Measurements from ENCODE around the gene FGB.

Gene FGB

DNA sequence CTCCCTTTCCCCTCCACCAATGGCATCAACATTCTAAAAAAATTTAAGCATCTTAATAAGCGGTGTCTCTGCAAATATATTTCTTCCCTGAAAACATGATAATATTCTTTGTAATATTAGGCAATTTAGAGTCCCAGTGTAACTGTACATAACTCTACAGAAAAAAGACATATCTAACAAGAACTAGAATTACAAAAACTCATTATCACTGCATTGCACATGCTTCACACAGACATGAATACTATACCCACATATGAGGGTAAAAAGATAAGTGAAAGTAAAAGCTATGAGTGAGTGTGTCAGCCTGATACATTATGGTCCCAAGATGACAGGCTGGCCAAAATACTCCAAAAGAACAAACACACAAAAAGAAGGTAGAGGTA is 2.4 kb upstream of the FGB start:
- no CpG with 5 or more reads among the region's 1 CpG for WGBS (ENCODE audit: extremely low coverage, insufficient coverage, low lambda C conversion rate)
- Histone ChIP-seq H3K36me3 (ENCODE audit: control insufficient read depth, insufficient read depth, low read length) (no peaks in the 10 kb centered on the region), H3K27ac (ENCODE audit: low read depth, low read length) (no peak overlapping the region)

DNA sequence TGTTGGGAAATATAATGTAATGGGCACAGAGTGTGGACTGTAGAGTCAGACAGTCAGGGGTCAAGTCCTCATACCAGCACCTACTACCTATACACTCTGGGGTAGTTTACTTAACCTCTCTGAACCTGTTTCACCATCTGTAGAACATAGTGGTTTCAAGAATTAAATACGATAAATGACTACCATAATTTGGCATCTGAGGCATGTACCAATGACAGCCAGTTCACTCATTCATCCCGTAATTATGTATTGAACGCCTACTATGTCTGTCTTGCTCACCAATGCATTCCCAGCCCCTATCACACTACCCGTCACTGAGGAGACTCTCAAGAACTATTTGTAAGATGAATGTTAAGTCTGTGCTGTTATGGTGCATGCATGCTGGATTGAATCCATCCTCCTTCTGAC is 2.0 kb upstream of the FGB start:
- H3K4me1 ChIP-seq (ENCODE audit: control insufficient read depth, low read depth, low read length) = no peaks in the 10 kb centered on the region
- H3K4me3 ChIP-seq (ENCODE audit: low read length) = no peak overlapping the region
- H3K36me3 ChIP-seq (ENCODE audit: control insufficient read depth, insufficient read depth, low read length) = no peaks in the 10 kb centered on the region
- DNase-seq = no peak
- H3K79me1 ChIP-seq (ENCODE audit: low read length) = no peaks in the 10 kb centered on the region
- H2AK5ac ChIP-seq (ENCODE audit: low read length) = no peak overlapping the region
- H3K79me2 ChIP-seq (ENCODE audit: control insufficient read depth, insufficient read depth, low read length) = no peaks in the 10 kb centered on the region
- no peaks in the 10 kb centered on the region for H3K27me3 ChIP-seq (ENCODE audit: insufficient read depth, low read length, poor library complexity)
- no peak overlapping the region for H3K9ac ChIP-seq (ENCODE audit: low read length)
- WGBS (ENCODE audit: extremely low coverage, insufficient coverage, low lambda C conversion rate) = no CpG with 5 or more reads among the region's 4 CpGs
- H3K23ac ChIP-seq (ENCODE audit: low read length) = no peak overlapping the region
- no peak overlapping the region for H3K18ac ChIP-seq (ENCODE audit: low read length)
- H2BK5ac ChIP-seq (ENCODE audit: low read length) = no peak overlapping the region
- H3K4me2 ChIP-seq (ENCODE audit: low read length) = no peak overlapping the region
- H4K8ac ChIP-seq (ENCODE audit: low read depth, low read length) = no peak overlapping the region
- no peak overlapping the region for H2BK120ac ChIP-seq (ENCODE audit: low read depth, low read length)
- no peak overlapping the region for H3K56ac ChIP-seq (ENCODE audit: low read length)
- no peak overlapping the region for H4K5ac ChIP-seq (ENCODE audit: low read length)
- no peak overlapping the region for H2BK15ac ChIP-seq (replicated peaks; ENCODE audit: low read depth)
- H3K27ac ChIP-seq (ENCODE audit: low read depth, low read length) = no peak overlapping the region
- no peak overlapping the region for H3K4ac ChIP-seq (ENCODE audit: low read depth, low read length)

More for the DNA sequence above, 2.4 kb upstream of the FGB start:
- Histone ChIP-seq H4K5ac (ENCODE audit: low read length) (no peak overlapping the region), H3K79me1 (ENCODE audit: low read length) (no peaks in the 10 kb centered on the region), H3K4me2 (ENCODE audit: low read length) (no peak overlapping the region), H2BK120ac (ENCODE audit: low read depth, low read length) (no peak overlapping the region), H3K56ac (ENCODE audit: low read length) (no peak overlapping the region), H3K79me2 (ENCODE audit: control insufficient read depth, insufficient read depth, low read length) (no peaks in the 10 kb centered on the region), H2AK5ac (ENCODE audit: low read length) (no peak overlapping the region), H4K8ac (ENCODE audit: low read depth, low read length) (no peak overlapping the region), H3K4me1 (ENCODE audit: control insufficient read depth, low read depth, low read length) (no peaks in the 10 kb centered on the region), H2BK5ac (ENCODE audit: low read length) (no peak overlapping the region), H3K23ac (ENCODE audit: low read length) (no peak overlapping the region), H3K18ac (ENCODE audit: low read length) (no peak overlapping the region), H2BK15ac (replicated peaks; ENCODE audit: low read depth) (no peak overlapping the region), H3K9ac (ENCODE audit: low read length) (no peak overlapping the region), H3K4me3 (ENCODE audit: low read length) (no peak overlapping the region), H3K27me3 (ENCODE audit: insufficient read depth, low read length, poor library complexity) (no peaks in the 10 kb centered on the region), H3K4ac (ENCODE audit: low read depth, low read length) (no peak overlapping the region)
- no peak for DNase-seq

DNA sequence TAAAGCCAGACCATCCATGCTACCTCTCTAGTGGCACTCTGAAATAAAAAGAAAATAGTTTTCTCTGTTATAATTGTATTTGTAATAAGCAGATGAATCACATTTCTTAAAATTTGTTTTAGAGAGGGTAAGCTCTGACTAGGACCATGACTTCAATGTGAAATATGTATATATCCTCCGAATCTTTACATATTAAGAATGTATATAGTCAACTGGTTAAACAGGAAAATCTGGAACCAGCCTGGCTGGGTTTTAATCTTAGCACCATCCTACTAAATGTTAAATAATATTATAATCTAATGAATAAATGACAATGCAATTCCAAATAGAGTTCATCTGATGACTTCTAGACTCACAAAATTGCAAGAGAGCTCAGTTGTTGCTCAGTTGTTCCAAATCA is 1.5 kb downstream of the FGB start:
- no peak for DNase-seq
- Histone ChIP-seq H3K79me1 (ENCODE audit: low read length) (no peaks in the 10 kb centered on the region), H3K4me1 (ENCODE audit: control insufficient read depth, low read depth, low read length) (no peaks in the 10 kb centered on the region), H2BK5ac (ENCODE audit: low read length) (no peak overlapping the region), H4K8ac (ENCODE audit: low read depth, low read length) (no peak overlapping the region), H3K27me3 (ENCODE audit: insufficient read depth, low read length, poor library complexity) (no peaks in the 10 kb centered on the region), H2BK120ac (ENCODE audit: low read depth, low read length) (no peak overlapping the region), H3K23ac (ENCODE audit: low read length) (no peak overlapping the region), H3K18ac (ENCODE audit: low read length) (no peak overlapping the region), H3K79me2 (ENCODE audit: control insufficient read depth, insufficient read depth, low read length) (no peaks in the 10 kb centered on the region), H3K36me3 (ENCODE audit: control insufficient read depth, insufficient read depth, low read length) (no peaks in the 10 kb centered on the region), H3K4ac (ENCODE audit: low read depth, low read length) (no peak overlapping the region), H3K56ac (ENCODE audit: low read length) (no peak overlapping the region), H4K5ac (ENCODE audit: low read length) (no peak overlapping the region), H3K4me3 (ENCODE audit: low read length) (no peak overlapping the region), H3K9ac (ENCODE audit: low read length) (no peak overlapping the region), H2BK15ac (replicated peaks; ENCODE audit: low read depth) (no peak overlapping the region), H3K4me2 (ENCODE audit: low read length) (no peak overlapping the region), H3K27ac (ENCODE audit: low read depth, low read length) (no peak overlapping the region), H2AK5ac (ENCODE audit: low read length) (no peak overlapping the region)
- no CpG with 5 or more reads among the region's 1 CpG for WGBS (ENCODE audit: extremely low coverage, insufficient coverage, low lambda C conversion rate)

DNA sequence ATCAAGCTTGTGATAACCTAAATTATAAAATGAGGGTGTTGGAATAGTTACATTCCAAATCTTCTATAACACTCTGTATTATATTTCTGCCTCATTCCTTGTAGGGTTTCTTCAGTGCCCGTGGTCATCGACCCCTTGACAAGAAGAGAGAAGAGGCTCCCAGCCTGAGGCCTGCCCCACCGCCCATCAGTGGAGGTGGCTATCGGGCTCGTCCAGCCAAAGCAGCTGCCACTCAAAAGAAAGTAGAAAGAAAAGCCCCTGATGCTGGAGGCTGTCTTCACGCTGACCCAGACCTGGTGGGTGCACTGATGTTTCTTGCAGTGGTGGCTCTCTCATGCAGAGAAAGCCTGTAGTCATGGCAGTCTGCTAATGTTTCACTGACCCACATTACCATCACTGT is 2.9 kb downstream of the FGB start:
- H3K56ac ChIP-seq (ENCODE audit: low read length) = no peak overlapping the region
- no peaks in the 10 kb centered on the region for H3K36me3 ChIP-seq (ENCODE audit: control insufficient read depth, insufficient read depth, low read length)
- H3K18ac ChIP-seq (ENCODE audit: low read length) = no peak overlapping the region
- no peak overlapping the region for H2AK5ac ChIP-seq (ENCODE audit: low read length)
- H3K9ac ChIP-seq (ENCODE audit: low read length) = no peak overlapping the region
- WGBS (ENCODE audit: extremely low coverage, insufficient coverage, low lambda C conversion rate) = no CpG with 5 or more reads among the region's 6 CpGs
- H3K79me1 ChIP-seq (ENCODE audit: low read length) = no peaks in the 10 kb centered on the region
- no peak overlapping the region for H3K4me3 ChIP-seq (ENCODE audit: low read length)
- no peaks in the 10 kb centered on the region for H3K27me3 ChIP-seq (ENCODE audit: insufficient read depth, low read length, poor library complexity)
- H2BK120ac ChIP-seq (ENCODE audit: low read depth, low read length) = no peak overlapping the region
- no peaks in the 10 kb centered on the region for H3K79me2 ChIP-seq (ENCODE audit: control insufficient read depth, insufficient read depth, low read length)
- H4K8ac ChIP-seq (ENCODE audit: low read depth, low read length) = no peak overlapping the region
- no peak overlapping the region for H3K23ac ChIP-seq (ENCODE audit: low read length)
- no peak overlapping the region for H3K4ac ChIP-seq (ENCODE audit: low read depth, low read length)
- H3K4me2 ChIP-seq (ENCODE audit: low read length) = no peak overlapping the region
- no peak overlapping the region for H2BK5ac ChIP-seq (ENCODE audit: low read length)
- no peaks in the 10 kb centered on the region for H3K4me1 ChIP-seq (ENCODE audit: control insufficient read depth, low read depth, low read length)
- DNase-seq = no peak
- no peak overlapping the region for H2BK15ac ChIP-seq (replicated peaks; ENCODE audit: low read depth)
- H4K5ac ChIP-seq (ENCODE audit: low read length) = no peak overlapping the region
- no peak overlapping the region for H3K27ac ChIP-seq (ENCODE audit: low read depth, low read length)

DNA sequence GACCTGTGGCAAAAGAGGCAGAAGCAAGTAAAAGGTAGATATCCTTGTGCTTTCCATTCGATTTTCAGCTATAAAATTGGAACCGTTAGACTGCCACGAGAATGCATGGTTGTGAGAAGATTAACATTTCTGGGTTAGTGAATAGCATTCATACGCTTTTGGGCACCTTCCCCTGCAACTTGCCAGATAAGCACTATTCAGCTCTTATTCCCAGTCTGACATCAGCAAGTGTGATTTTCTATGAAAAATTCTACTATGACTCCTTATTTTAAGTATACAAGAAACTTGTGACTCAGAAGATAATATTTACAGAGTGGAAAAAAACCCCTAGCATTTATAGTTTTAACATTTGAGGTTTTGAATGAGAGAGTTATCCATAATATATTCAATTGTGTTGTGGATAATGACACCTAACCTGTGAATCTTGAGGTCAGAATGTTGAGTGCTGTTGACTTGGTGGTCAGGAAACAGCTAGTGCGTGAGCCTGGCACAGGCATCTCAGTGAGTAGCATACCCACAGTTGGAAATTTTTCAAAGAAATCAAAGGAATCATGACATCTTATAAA is 3.9 kb downstream of the FGB start:
- WGBS (ENCODE audit: extremely low coverage, insufficient coverage, low lambda C conversion rate) = no CpG with 5 or more reads among the region's 5 CpGs
- no peak overlapping the region for H3K23ac ChIP-seq (ENCODE audit: low read length)
- DNase-seq = no peak
- no peak overlapping the region for H2BK15ac ChIP-seq (replicated peaks; ENCODE audit: low read depth)
- H3K18ac ChIP-seq (ENCODE audit: low read length) = no peak overlapping the region
- no peak overlapping the region for H3K27ac ChIP-seq (ENCODE audit: low read depth, low read length)
- no peak overlapping the region for H3K4ac ChIP-seq (ENCODE audit: low read depth, low read length)
- H4K8ac ChIP-seq (ENCODE audit: low read depth, low read length) = no peak overlapping the region
- no peak overlapping the region for H3K4me2 ChIP-seq (ENCODE audit: low read length)
- no peak overlapping the region for H3K9ac ChIP-seq (ENCODE audit: low read length)
- H2BK5ac ChIP-seq (ENCODE audit: low read length) = no peak overlapping the region
- H4K5ac ChIP-seq (ENCODE audit: low read length) = no peak overlapping the region
- no peaks in the 10 kb centered on the region for H3K4me1 ChIP-seq (ENCODE audit: control insufficient read depth, low read depth, low read length)
- no peak overlapping the region for H3K4me3 ChIP-seq (ENCODE audit: low read length)
- H3K79me1 ChIP-seq (ENCODE audit: low read length) = no peaks in the 10 kb centered on the region
- H3K27me3 ChIP-seq (ENCODE audit: insufficient read depth, low read length, poor library complexity) = no peaks in the 10 kb centered on the region
- H3K56ac ChIP-seq (ENCODE audit: low read length) = no peak overlapping the region
- H3K79me2 ChIP-seq (ENCODE audit: control insufficient read depth, insufficient read depth, low read length) = no peaks in the 10 kb centered on the region
- no peak overlapping the region for H2BK120ac ChIP-seq (ENCODE audit: low read depth, low read length)
- H2AK5ac ChIP-seq (ENCODE audit: low read length) = no peak overlapping the region
- H3K36me3 ChIP-seq (ENCODE audit: control insufficient read depth, insufficient read depth, low read length) = no peaks in the 10 kb centered on the region

DNA sequence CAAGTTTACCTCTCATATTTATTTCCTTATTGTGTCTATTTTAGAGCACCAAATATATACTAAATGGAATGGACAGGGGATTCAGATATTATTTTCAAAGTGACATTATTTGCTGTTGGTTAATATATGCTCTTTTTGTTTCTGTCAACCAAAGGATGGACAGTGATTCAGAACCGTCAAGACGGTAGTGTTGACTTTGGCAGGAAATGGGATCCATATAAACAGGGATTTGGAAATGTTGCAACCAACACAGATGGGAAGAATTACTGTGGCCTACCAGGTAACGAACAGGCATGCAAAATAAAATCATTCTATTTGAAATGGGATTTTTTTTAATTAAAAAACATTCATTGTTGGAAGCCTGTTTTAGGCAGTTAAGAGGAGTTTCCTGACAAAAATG is 6.2 kb downstream of the FGB start:
- H3K9ac ChIP-seq (ENCODE audit: low read length) = no peak overlapping the region
- H3K27me3 ChIP-seq (ENCODE audit: insufficient read depth, low read length, poor library complexity) = no peaks in the 10 kb centered on the region
- no peak overlapping the region for H3K4ac ChIP-seq (ENCODE audit: low read depth, low read length)
- H3K56ac ChIP-seq (ENCODE audit: low read length) = no peak overlapping the region
- no peak overlapping the region for H4K8ac ChIP-seq (ENCODE audit: low read depth, low read length)
- no peak overlapping the region for H2AK5ac ChIP-seq (ENCODE audit: low read length)
- no peak overlapping the region for H2BK120ac ChIP-seq (ENCODE audit: low read depth, low read length)
- no peaks in the 10 kb centered on the region for H3K79me2 ChIP-seq (ENCODE audit: control insufficient read depth, insufficient read depth, low read length)
- no CpG with 5 or more reads among the region's 3 CpGs for WGBS (ENCODE audit: extremely low coverage, insufficient coverage, low lambda C conversion rate)
- H2BK15ac ChIP-seq (replicated peaks; ENCODE audit: low read depth) = no peak overlapping the region
- no peak overlapping the region for H4K5ac ChIP-seq (ENCODE audit: low read length)
- no peak overlapping the region for H3K4me2 ChIP-seq (ENCODE audit: low read length)
- H2BK5ac ChIP-seq (ENCODE audit: low read length) = no peak overlapping the region
- no peak for DNase-seq
- H3K23ac ChIP-seq (ENCODE audit: low read length) = no peak overlapping the region
- no peak overlapping the region for H3K18ac ChIP-seq (ENCODE audit: low read length)
- H3K4me3 ChIP-seq (ENCODE audit: low read length) = no peak overlapping the region
- no peak overlapping the region for H3K27ac ChIP-seq (ENCODE audit: low read depth, low read length)
- H3K79me1 ChIP-seq (ENCODE audit: low read length) = no peaks in the 10 kb centered on the region
- H3K4me1 ChIP-seq (ENCODE audit: control insufficient read depth, low read depth, low read length) = no peaks in the 10 kb centered on the region
- H3K36me3 ChIP-seq (ENCODE audit: control insufficient read depth, insufficient read depth, low read length) = no peaks in the 10 kb centered on the region

Data from mesendoderm (in vitro differentiated cells).